GM12878 (cell line): ENCODE results near the gene MT1H. TPM values are rescaled to one million over a fixed set of nuclear protein-coding genes. Genes with fewer than 3 reads are reported as not detected.

ENCODE experiments used
- ATAC-seq: fragments of 200-7000 bp; cut with Tn5 transposase; 3 replicates; pipeline ENCODE4 v1.9.1; 2020; ENCODE audit warnings: mild to moderate bottlenecking, moderate library complexity
- BruUV-seq: library from RNA; stranded (reverse); fragments of 400-500 nt; replicated peaks from 2 replicates; lab custom pipeline; 2021; lab: Mats Ljungman, UMichigan
- CTCF ChIA-PET: fragments of 300-600 bp; sonication (Branson Sonifier 250); formaldehyde crosslinking; extraction: SDS; loops from one replicate; lab custom pipeline; 2021; ENCODE audit warnings: inconsistent platforms; lab: Yijun Ruan, JAX
- POLR2A ChIA-PET: fragments of 350-600 bp; formaldehyde crosslinking; extraction: SDS; loops from one replicate; lab custom pipeline; 2021; ENCODE audit warnings: inconsistent platforms; lab: Charles Lee
- RAD21 ChIA-PET: fragments of 300-600 bp; sonication (Branson Sonifier 250); formaldehyde crosslinking; loops from one replicate; lab custom pipeline; 2023; ENCODE audit warnings: antibody characterized with exemption; ENCODE audit not compliant: unreplicated experiment; lab: Charles Lee
- SMC1A ChIA-PET: fragments of 300-600 bp; sonication (Branson Sonifier 250); formaldehyde crosslinking; loops from one replicate; lab custom pipeline; 2023; ENCODE audit not compliant: unreplicated experiment, uncharacterized antibody; lab: Charles Lee
- DNase-seq: peaks from one replicate; pipeline ENCODE4 v3.0.0-alpha.2; 2011; ENCODE audit warnings: low read depth, low spot score
- FAIRE-seq: peaks from 3 replicates; lab custom pipeline; 2011; peaks lifted over from hg19 to GRCh38; lab: Jason Lieb, UNC
- H2AFZ ChIP-seq: 2 replicates; pipeline ENCODE4 v1.6.0; 2011; ENCODE audit warnings: low read depth, low read length, control low read depth; ENCODE audit not compliant: control insufficient read depth
- H3K27ac ChIP-seq: 2 replicates; pipeline ENCODE4 v1.5.1; 2011; ENCODE audit warnings: control low read depth; ENCODE audit not compliant: control insufficient read depth, insufficient read depth
- H3K27me3 ChIP-seq, 2 experiments: replicated peaks in 1 of 2; 2 replicates each; pipeline versions ENCODE4 v1.6.0 to v1.6.1; 2011; ENCODE audit warnings: low read length in 1 of 2; ENCODE audit not compliant: control insufficient read depth in 2 of 2, insufficient read depth in 2 of 2
- H3K36me3 ChIP-seq, 2 experiments: 2 replicates each; pipeline ENCODE4 v1.5.1; 2011; ENCODE audit warnings: low read length in 1 of 2; ENCODE audit not compliant: control insufficient read depth in 2 of 2, insufficient read depth in 2 of 2
- H3K4me1 ChIP-seq: 2 replicates; pipeline ENCODE4 v1.6.1; 2011; ENCODE audit warnings: mild to moderate bottlenecking, low read length, moderate library complexity, mixed read lengths; ENCODE audit not compliant: control insufficient read depth, insufficient read depth
- H3K4me2 ChIP-seq: 2 replicates; pipeline ENCODE4 v1.6.0; 2011; ENCODE audit warnings: control low read depth; ENCODE audit not compliant: control insufficient read depth, insufficient read depth
- H3K4me3 ChIP-seq: fragments of 200-600 bp; sonication (generic); 2 replicates; pipeline ENCODE4 v1.5.1; 2016
- H3K79me2 ChIP-seq: 2 replicates; pipeline ENCODE4 v1.6.0; 2011; ENCODE audit warnings: low read length; ENCODE audit not compliant: control insufficient read depth, insufficient read depth
- H3K9ac ChIP-seq: 2 replicates; pipeline ENCODE4 v1.8.0; 2011; ENCODE audit warnings: low read length, control low read depth, mixed read lengths; ENCODE audit not compliant: control insufficient read depth, insufficient read depth
- H3K9me3 ChIP-seq: replicated peaks from 3 replicates; pipeline ENCODE4 v1.5.1; 2011; ENCODE audit warnings: mild to moderate bottlenecking, low read length; ENCODE audit not compliant: control insufficient read depth, insufficient read depth
- H4K20me1 ChIP-seq: 2 replicates; pipeline ENCODE4 v1.6.0; 2011; ENCODE audit not compliant: control insufficient read depth, insufficient read depth
- CBX5 ChIP-seq: sonication (generic); IDR thresholded peaks from 2 replicates; pipeline ENCODE4 v1.6.1; 2016; ENCODE audit warnings: low read depth, moderate library complexity, mild to moderate bottlenecking, inconsistent platforms
- ESRRA ChIP-seq: IDR thresholded peaks from 2 replicates; pipeline ENCODE4 v1.6.1; 2012; ENCODE audit warnings: mild to moderate bottlenecking, low read length, improper control_type of control experiment
- FOS ChIP-seq: IDR thresholded peaks from 3 replicates; pipeline ENCODE4 v1.6.1; 2011; ENCODE audit warnings: borderline replicate concordance; ENCODE audit not compliant: insufficient read length; ENCODE audit errors: extremely low read depth
- KLF5 ChIP-seq: fragments of 450-650 bp; IDR thresholded peaks from 2 replicates; pipeline ENCODE4 v1.6.1; 2014; ENCODE audit warnings: mild to moderate bottlenecking; ENCODE audit not compliant: partially characterized antibody
- ZNF622 ChIP-seq: fragments of 450-650 bp; IDR thresholded peaks from 2 replicates; pipeline ENCODE4 v1.6.1; 2017; ENCODE audit warnings: mild to moderate bottlenecking, inconsistent platforms
- WGBS: methylation state at CpG from one replicate; pipeline ENCODE4 v1.1.6; 2016; ENCODE audit warnings: low lambda C conversion rate; ENCODE audit not compliant: insufficient replicate concordance, insufficient coverage; ENCODE audit errors: missing lambda C conversion rate; 5-methylcytosine and 5-hydroxymethylcytosine counted together
- in situ Hi-C: fragments of 300-500 bp; cut with MboI; formaldehyde crosslinking; loops from 9 replicates; pipeline ENCODE4 v1.14.3; 2018; ENCODE audit warnings: mixed read lengths
- intact Hi-C: fragments of 100-400 bp; cut with micrococcal nuclease; formaldehyde crosslinking; loops from one replicate; pipeline ENCODE4 v1.14.2; 2022; ENCODE audit not compliant: unreplicated experiment
- polyA plus RNA-seq, 11 experiments: library from polyadenylated mRNA; depleted of rRNA in 4 of 11; unstranded in 6 of 11; stranded (reverse) in 5 of 11; fragments of >200 nt; fragmentation: Nextera tagmentation in 4 of 11; fragmentation: Illumina TruSeq in 1 of 11; extraction: Ambion mirVana in 4 of 11; extraction: Trizol in 1 of 11; gene quantifications; 1 replicate in 1 of 11; 2 replicates in 10 of 11; pipeline versions ENCODE4 v1.2.1 to v1.2.3, GENCODE V29; 2011 to 2016; ENCODE audit warnings: inconsistent platforms in 2 of 11, missing spikeins in 2 of 11, low read depth in 1 of 11
- total RNA-seq, 4 experiments: library from RNA; depleted of rRNA in 3 of 4; stranded (reverse); fragments of >200 nt in 3 of 4; fragmentation: Illumina TruSeq in 1 of 4; extraction: Trizol in 1 of 4; gene quantifications; 2 replicates each; pipeline versions ENCODE4 v1.2.1 to v1.2.3, GENCODE V29; 2013 to 2021

Gene MT1H
- total and polyA plus RNA-seq, 10 of the 15 experiments (the other 5 are each of a cell fraction or from before 2014, with no cell fraction given): 0.40 to 6.0 (median 1.1) TPM; not detected in 2

- Histone ChIP-seq H3K4me3 (no peak overlapping the region), H3K4me1 (peaks cover 2% of the 10 kb centered on the region; the same call in 1 of the 2 replicates), H2AFZ (no peak overlapping the region), H3K9me3 (no peaks in the 10 kb centered on the region; the same call in 2 of the 3 replicates), H3K79me2 (no peaks in the 10 kb centered on the region), H3K36me3 (no peaks in the 10 kb centered on the region), H3K9ac (no peak overlapping the region), H4K20me1 (no peaks in the 10 kb centered on the region), H3K27ac (no peak overlapping the region), H3K27me3 (no peaks in the 10 kb centered on the region), H3K4me2 (no peak overlapping the region)
- TF ChIP-seq ZNF622 (no peak), ESRRA (no peak), CBX5 (no peak), FOS (no peak)
- ChIA-PET CTCF (interaction anchor here (0.7 kb wide), 1 partner anchor 75 kb away, joined by 3 read pairs; no protein-coding TSS in a partner anchor), POLR2A (no interaction called here), RAD21 (interaction anchor here (0.5 to 2.6 kb wide), 2 partner anchors 13 to 333 kb away, joined by 3 to 18 read pairs; no protein-coding TSS in a partner anchor), SMC1A (interaction anchor here (0.8 to 3.8 kb wide), 5 partner anchors 8 to 14 kb away, joined by 3 to 19 read pairs (median 3); no protein-coding TSS in a partner anchor)
- WGBS: 67% methylated on average over 4 of the region's 4 CpGs
- no peak for FAIRE-seq
- BruUV-seq: no TSS peak
- intact Hi-C loops (no loop called here), in situ Hi-C loops (no loop called here)
- no peak for DNase-seq
- no peak for ATAC-seq
These were observed 45.5 kb downstream of the MT1H start for GRCh38 chr16:56715126-56715525.

- RAD21 ChIA-PET: interaction anchor here (1.3 to 2.6 kb wide), 2 partner anchors 11 to 14 kb away, joined by 4 to 18 read pairs; no protein-coding TSS in a partner anchor
- H3K36me3 ChIP-seq: no peaks in the 10 kb centered on the region
- TF ChIP-seq KLF5: no peak
- no peak overlapping the region for H3K9ac ChIP-seq
- SMC1A ChIA-PET: interaction anchor here (0.7 to 3.8 kb wide), 8 partner anchors 9 to 140 kb away, joined by 3 to 19 read pairs (median 4); no protein-coding TSS in a partner anchor
- no peak overlapping the region for H3K4me3 ChIP-seq
- H3K79me2 ChIP-seq: no peaks in the 10 kb centered on the region
- in situ Hi-C loops: no loop called here
- H3K27ac ChIP-seq: no peak overlapping the region
- no peak for DNase-seq
- H3K9me3 ChIP-seq: no peaks in the 10 kb centered on the region; the same call in 2 of the 3 replicates
- peaks cover 2% of the 10 kb centered on the region; the same call in 1 of the 2 replicates for H3K4me1 ChIP-seq
- H3K27me3 ChIP-seq: no peaks in the 10 kb centered on the region
- BruUV-seq: no TSS peak
- no peak for ATAC-seq
- H3K4me2 ChIP-seq: no peak overlapping the region
- POLR2A ChIA-PET: no interaction called here
- no peak overlapping the region for H2AFZ ChIP-seq
- CTCF ChIA-PET: interaction anchor here (0.8 to 4.7 kb wide), 4 partner anchors 15 to 132 kb away, joined by 3 to 45 read pairs (median 4); no protein-coding TSS in a partner anchor
- intact Hi-C loops: no loop called here
- FAIRE-seq: no peak
- no peaks in the 10 kb centered on the region for H4K20me1 ChIP-seq
- WGBS: 80% methylated on average over 3 of the region's 3 CpGs
These were observed 47.1 kb downstream of the MT1H start for GRCh38 chr16:56716761-56717160.
